ENCODE measurements around the gene SNRNP200. TPM values are rescaled to one million over a fixed set of nuclear protein-coding genes. Genes with fewer than 3 reads are reported as not detected.

SNRNP200 gene
- total RNA-seq, 2 donors from 2014 or later, result 190 to 211 TPM

GRCh38 chr2:96326564-96326963, 21.2 kb upstream of the SNRNP200 start:
- no peak for DNase-seq
- no peak for TF ChIP-seq CTCF (conservative IDR thresholded peaks at IDR 0.05)
- WGBS, 2 experiments (ENCODE audit: insufficient coverage in 1 of 2, insufficient read length in 1 of 2), result 94 to 98% methylated on average over 7 to 8 of the region's 8 CpGs
- Histone ChIP-seq H3K27me3 (ENCODE audit: control insufficient read depth, insufficient read depth, low read length, poor library complexity, severe bottlenecking) (peaks cover 34% of the 10 kb centered on the region), H3K9ac (ENCODE audit: extremely low read depth, low read length, poor library complexity, severe bottlenecking) (no peak overlapping the region), H3K9me3 (ENCODE audit: control insufficient read depth, low read length) (no peaks in the 10 kb centered on the region), H3K4me1 (ENCODE audit: control insufficient read depth, insufficient read depth, low read length) (no peaks in the 10 kb centered on the region), H3K27ac (ENCODE audit: low read depth, low read length) (no peak overlapping the region), H3K36me3 (ENCODE audit: control insufficient read depth, insufficient read depth, low read length) (no peaks in the 10 kb centered on the region), H3K4me3 (ENCODE audit: low read length) (no peak overlapping the region)
- H3K27ac Mint-ChIP-seq, result no peak overlapping the region
- H3K4me3 Mint-ChIP-seq, result no peak overlapping the region
- H3K4me1 Mint-ChIP-seq, result peaks cover 10% of the 10 kb centered on the region
- H3K27me3 Mint-ChIP-seq (ENCODE audit: insufficient read depth), result peaks cover 39% of the 10 kb centered on the region
- H3K9me3 Mint-ChIP-seq, result no peaks in the 10 kb centered on the region
- H3K36me3 Mint-ChIP-seq (ENCODE audit: low read depth), result peaks cover 11% of the 10 kb centered on the region

GRCh38 chr2:96325884-96326255, 20.5 kb upstream of the SNRNP200 start:
- no peak for TF ChIP-seq CTCF (conservative IDR thresholded peaks at IDR 0.05)
- Histone ChIP-seq H3K9ac (ENCODE audit: extremely low read depth, low read length, poor library complexity, severe bottlenecking) (no peak overlapping the region), H3K27ac (ENCODE audit: low read depth, low read length) (no peak overlapping the region), H3K4me1 (ENCODE audit: control insufficient read depth, insufficient read depth, low read length) (no peaks in the 10 kb centered on the region), H3K4me3 (ENCODE audit: low read length) (peak overlapping the region; percentile 76), H3K36me3 (ENCODE audit: control insufficient read depth, insufficient read depth, low read length) (no peaks in the 10 kb centered on the region), H3K27me3 (ENCODE audit: control insufficient read depth, insufficient read depth, low read length, poor library complexity, severe bottlenecking) (peaks cover 41% of the 10 kb centered on the region), H3K9me3 (ENCODE audit: control insufficient read depth, low read length) (no peaks in the 10 kb centered on the region)
- 65 to 69% methylated on average over 7 to 8 of the region's 8 CpGs for WGBS, 2 experiments (ENCODE audit: insufficient coverage in 1 of 2, insufficient read length in 1 of 2)
- Mint-ChIP-seq H3K9me3 (no peaks in the 10 kb centered on the region), H3K27ac (no peak overlapping the region), H3K36me3 (ENCODE audit: low read depth) (peaks cover 11% of the 10 kb centered on the region), H3K27me3 (ENCODE audit: insufficient read depth) (peaks cover 46% of the 10 kb centered on the region), H3K4me1 (peaks cover 10% of the 10 kb centered on the region), H3K4me3 (peak overlapping the region; percentile 66)
- DNase-seq, result no peak

GRCh38 chr2:96325041-96325883, 19.9 kb upstream of the SNRNP200 start, which contains the start of gene ITPRIPL1:
ITPRIPL1 (plus strand) TSS chr2:96325317; CDS start chr2:96325840, 523 bp downstream.
- peaks cover 47% of the 10 kb centered on the region for H3K27me3 ChIP-seq (ENCODE audit: control insufficient read depth, insufficient read depth, low read length, poor library complexity, severe bottlenecking)
- DNase-seq, result peak; percentile 81
- no peak within 1 kb of the TSS for H3K27ac ChIP-seq (ENCODE audit: low read depth, low read length)
- whole genome bisulfite sequencing, 2 experiments (ENCODE audit: insufficient coverage in 1 of 2, insufficient read length in 1 of 2), result 11 to 15% methylated on average over 29 to 58 of the region's 58 CpGs
- Mint-ChIP-seq H3K9me3 (no peaks in the 10 kb centered on the region), H3K27ac (peak within 1 kb of the TSS; percentile 37), H3K27me3 (ENCODE audit: insufficient read depth) (peaks cover 52% of the 10 kb centered on the region), H3K36me3 (ENCODE audit: low read depth) (peaks cover 11% of the 10 kb centered on the region), H3K4me1 (peaks cover 10% of the 10 kb centered on the region), H3K4me3 (peak within 1 kb of the TSS; percentile 66)
- no peaks in the 10 kb centered on the region for H3K36me3 ChIP-seq (ENCODE audit: control insufficient read depth, insufficient read depth, low read length)
- TF ChIP-seq CTCF (conservative IDR thresholded peaks at IDR 0.05), result no peak
- peak within 1 kb of the TSS; percentile 8 for H3K9ac ChIP-seq (ENCODE audit: extremely low read depth, low read length, poor library complexity, severe bottlenecking)
- H3K4me3 ChIP-seq (ENCODE audit: low read length), result peak within 1 kb of the TSS; percentile 76
- H3K4me1 ChIP-seq (ENCODE audit: control insufficient read depth, insufficient read depth, low read length), result no peaks in the 10 kb centered on the region
- no peaks in the 10 kb centered on the region for H3K9me3 ChIP-seq (ENCODE audit: control insufficient read depth, low read length)

Data from endodermal cell (in vitro differentiated cells).